GM19035 (cell line): Measurements from ENCODE around the gene IFFO2.
A peak's percentile ranks its signal among the peaks of the same experiment; 100 is the strongest.

Source experiments
- ATAC-seq: cut with Tn5 transposase; IDR thresholded peaks from one replicate; pipeline ENCODE4 v1.9.1; 2021; ENCODE audit not compliant: unreplicated experiment

The IFFO2 gene

DNA sequence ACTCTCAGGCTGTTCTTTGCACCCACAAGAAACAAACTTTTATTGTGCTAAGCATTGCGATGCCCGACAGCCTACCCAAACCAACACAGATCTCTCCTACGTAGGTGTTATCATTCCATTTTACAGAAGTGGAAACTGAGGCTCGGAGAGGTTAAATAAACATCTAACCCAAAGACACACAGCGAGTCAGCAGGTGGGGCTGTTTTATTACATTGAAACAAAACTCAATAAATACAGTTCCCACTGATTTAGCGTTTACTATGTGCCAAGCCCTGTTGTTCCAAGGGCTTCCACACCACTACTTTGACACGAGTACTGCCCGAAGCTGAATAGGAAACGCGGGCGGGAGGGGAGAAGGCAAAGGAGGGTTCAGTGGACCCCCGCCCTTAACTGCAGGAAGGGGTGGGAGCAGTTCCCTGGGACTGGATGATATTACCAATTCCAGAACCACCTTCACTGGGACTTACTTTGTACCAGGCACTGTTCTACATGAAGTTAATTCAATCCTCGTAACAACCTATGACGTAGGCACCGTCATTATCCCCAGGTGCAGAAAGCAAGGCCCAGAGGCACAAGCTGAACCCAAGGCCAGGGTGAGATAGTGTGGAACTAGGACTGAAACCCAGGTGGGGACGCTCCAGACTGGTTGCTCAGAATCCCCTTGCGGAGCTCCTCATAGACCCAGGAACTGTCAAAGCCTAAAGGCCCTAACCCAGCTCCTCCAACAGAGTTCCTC is 34.8 kb downstream of the IFFO2 start:
- no peak for ATAC-seq

- no peak for ATAC-seq
Measured at GRCh38 chr1:18920931-18921330, 35.5 kb downstream of the IFFO2 start.

- ATAC-seq, result no peak
Measured at GRCh38 chr1:18919956-18920355, 36.5 kb downstream of the IFFO2 start.

- ATAC-seq, result no peak
Measured at GRCh38 chr1:18919197-18919905, 37.1 kb downstream of the IFFO2 start.

DNA sequence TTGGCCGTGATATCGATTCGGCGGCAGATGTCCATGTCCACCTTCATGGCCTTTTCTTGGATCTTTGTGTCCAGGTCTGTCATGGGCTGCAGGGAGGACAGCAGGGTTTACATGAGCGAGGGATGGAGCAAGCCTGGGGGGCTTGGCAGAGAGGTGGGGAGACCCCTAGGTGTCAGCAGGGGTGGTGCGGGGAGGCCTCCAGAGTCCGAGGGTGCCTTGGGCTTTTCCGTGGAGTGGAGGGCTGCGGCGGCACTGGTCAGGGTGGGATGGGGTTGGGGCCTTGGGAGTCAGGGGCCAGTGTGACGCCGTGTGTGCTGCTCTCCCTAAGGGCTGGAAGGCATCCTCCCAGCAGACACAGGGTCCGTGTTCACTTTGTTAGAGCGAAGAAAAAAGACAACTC is 38.1 kb downstream of the IFFO2 start:
- ATAC-seq, result no peak

DNA sequence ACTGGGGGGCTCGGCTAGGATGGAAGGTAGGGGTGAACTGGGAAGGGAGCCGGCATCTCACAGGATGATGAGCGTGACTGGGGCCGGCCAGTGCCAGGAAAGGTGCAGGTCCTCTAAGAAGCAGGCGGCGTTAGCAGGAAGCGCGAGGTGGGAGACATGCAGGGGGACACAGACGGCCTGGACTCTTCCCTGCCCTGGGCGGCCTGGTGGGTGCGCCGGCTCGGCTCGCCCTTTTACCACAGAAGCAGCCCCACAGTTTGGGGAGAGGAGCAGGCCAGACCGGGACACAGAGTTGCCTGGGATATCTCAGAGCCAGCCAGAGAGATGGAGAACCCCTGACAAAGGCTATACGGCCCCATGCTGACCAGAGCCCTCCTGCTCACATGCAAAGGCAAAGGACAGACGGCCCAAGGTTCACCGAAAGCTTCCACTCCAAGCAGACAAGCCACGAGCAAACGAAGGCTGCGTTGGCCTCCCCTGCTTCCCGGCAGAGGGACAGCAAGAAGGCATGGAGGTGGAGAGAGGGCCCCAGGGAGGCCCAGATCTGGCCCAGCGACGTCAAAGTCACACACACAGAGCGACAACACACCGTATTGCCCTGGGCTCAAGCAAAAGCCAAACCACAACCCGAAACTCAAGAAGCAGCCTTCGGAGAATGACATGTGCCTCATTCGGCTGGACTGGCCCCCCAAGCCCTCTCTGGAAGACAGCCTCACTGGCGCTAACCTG is 39.2 kb downstream of the IFFO2 start:
- no peak for ATAC-seq

GRCh38 chr1:18915341-18915740 is 41.1 kb downstream of the IFFO2 start:
- no peak for ATAC-seq

DNA sequence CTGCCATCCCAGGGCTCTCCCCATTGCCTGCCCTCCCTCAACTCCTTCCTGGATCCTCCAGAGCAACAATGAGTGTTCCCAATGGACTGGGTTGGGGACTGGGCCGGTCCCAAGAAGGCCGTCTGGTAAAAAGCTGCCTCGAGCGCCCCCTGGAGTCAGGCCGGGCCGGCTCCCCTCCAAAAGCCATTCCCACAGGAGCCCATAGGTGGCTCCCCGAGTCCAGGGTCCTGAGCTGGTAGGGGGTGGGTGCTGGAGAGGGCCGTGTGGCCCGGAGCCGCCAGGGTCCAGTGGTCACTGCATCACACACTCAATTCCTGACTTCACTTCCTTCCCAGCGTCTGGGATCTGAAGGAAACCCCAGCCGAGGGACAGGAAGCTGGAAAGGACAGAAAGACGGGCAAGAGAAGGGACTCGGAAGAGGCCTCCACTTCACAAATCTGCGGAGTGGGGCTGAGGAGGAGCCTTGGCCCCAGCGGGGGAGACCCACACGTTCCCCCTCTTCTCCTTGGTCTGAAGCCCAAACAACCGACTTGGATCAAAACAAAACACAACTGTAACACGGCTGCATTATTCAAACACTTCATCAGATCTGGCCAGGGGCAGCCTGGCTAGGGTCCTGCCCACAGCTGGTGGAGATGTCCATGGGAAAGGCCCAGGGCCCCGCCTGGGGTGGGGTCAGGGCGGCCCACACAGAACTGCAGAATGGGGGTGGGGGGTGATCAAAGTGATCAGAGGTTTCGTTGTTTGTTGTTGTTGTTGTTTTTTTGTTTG is 43.2 kb downstream of the IFFO2 start:
- ATAC-seq, result no peak

GRCh38 chr1:18912550-18912949 is 43.9 kb downstream of the IFFO2 start:
- no peak for ATAC-seq

DNA sequence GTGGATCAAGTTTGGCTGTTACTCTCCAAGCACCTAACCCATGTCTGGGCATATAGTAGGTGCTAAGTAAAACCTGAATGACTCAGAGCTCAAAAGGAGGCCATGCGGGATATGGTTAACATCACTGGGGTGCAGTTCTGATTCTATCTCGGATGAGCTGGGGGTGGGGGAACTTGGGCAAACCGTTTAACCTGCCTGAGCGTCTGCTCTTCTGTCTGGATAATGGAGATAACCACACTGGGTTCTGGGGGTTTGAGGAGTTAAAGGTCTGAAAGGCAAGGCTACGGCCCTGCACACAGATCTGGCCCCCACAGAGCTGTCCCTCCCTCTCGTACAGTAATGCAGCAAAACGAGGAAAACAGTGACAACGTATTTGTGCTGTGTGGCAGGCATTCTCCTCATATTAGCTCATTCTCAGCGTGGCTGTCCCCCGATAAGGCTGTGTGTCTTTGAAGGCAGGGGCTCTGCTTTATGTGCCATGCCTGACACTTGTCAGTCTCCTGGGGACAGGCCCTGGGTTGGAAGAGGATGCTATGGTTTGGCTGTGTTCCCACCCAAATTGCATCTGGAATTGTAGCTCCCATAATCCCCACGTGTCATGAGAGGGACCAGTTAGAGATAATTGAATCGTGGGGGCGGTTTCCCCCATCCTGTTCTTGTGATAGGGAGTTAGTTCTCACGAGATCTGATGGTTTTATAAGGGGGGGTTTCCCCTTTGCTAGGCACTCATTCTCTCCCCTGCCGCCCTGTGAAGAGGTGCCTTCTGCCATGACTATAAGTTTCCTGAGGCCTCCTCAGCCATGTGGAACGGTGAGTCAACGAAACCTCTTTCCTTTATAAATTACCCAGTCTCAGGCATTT is 47.3 kb downstream of the IFFO2 start:
- no peak for ATAC-seq

DNA sequence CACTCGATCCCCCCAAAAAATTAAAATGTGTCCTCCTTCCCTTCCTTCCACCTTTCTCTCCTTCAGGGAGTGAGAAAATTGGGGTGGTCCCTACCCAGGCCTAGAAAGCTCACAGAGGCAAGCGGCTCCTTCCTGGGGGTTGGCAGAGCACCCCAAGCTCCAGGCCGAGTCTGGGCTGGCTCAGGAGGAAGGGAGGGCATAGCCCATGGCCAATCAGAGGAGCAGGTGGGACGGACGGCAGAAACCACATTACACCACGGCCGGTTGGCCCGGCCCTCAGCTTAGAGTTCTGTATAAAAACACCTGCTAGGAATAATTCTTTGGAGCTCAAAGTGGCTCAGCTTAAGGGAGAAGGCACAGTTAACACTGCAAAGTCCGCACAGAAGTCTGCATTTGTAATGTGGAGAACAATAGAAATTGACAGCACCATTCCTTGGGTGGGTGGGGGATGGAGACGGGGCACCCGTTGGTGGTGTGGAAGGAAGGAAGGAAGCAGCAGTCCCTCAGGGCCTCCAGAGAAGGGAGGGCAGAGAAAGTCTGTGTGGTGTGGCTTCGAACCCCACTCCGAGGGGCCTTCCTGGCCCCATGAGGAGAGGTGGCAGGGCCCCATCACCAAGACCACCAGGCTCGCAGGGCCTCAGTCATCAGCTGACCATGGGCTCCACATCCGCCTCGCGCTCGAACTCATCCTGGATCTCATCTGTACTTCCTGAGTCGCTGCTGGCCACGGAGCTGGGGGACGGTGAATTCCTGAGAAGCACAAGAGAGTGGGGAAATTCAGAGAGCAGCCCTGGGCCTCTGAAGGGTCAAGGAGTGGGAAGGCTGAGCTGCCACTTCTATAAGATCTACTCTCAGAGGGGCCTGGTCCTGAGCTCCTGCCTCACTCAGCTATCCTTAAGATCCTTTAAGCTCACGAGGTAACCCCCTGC is 48.3 kb downstream of the IFFO2 start:
- no peak for ATAC-seq

DNA sequence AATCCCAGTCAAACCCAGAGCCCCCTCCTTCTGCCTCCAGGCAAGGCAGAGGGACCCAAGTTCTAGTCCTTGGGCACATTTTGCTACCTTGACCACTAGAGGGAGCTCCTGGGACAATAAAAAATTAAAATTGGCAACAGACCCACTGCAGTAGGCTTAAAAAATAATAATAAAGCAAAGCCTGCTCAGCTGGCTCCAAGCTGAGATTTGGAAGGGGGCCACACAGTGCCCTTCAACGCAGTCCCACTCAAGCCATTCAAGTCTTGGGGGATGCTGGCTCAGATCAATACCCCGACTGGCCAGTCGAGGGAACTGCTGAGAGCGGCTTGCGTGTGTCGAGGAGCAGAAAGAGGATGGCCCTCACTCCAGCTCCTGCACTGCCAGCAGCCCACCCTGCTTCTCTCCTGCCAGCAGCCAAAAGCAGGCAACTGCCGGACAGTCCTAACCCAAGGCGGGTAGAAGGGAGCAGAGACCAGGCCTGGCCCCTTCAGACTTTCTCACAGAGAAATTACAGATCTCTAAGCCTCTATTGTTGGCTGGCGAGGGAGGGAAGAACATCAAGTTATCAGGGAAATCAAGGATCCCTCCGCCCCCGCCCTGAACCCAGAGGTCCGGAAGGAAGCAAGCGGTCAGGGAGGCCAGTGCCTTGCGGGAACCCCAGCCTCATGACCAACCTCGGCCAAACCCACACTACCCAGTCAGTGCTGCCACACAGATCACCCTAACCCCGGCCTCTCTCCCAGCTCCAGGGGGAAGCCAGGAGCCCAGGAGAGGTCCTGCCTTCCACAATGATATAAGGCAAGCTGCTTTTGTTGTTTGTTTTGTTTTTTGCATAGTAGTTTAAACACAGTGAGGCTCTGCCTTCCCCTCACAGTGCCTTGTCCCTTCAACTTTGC is 49.2 kb downstream of the IFFO2 start:
- ATAC-seq, result no peak

DNA sequence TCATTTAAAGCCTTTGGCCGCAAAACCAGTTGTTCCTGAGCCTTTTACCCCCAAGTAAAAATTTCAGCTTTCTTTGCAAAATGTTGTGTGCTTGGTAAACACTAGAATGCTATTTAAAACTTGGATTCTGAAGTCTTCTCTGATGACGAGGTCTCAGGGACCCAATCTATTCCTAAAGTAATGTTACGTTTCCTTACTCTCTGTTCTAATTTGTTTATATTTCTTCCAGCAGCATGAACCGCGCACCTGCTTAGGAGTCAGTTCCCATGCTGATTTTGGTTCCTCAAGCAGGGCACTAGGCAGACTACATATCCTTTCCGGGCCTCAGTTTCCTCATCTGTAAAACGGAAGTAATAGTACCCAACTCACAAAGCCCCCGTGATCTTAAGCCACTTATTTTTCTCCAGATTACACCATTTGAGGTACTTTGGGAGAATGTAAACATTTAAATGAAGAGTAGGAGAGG is 53.2 kb downstream of the IFFO2 start:
- no peak for ATAC-seq

GRCh38 chr1:18902523-18903290 is 53.8 kb downstream of the IFFO2 start, which contains the start of gene ALDH4A1:
Gene ALDH4A1 (minus strand): TSS chr1:18902555. CDS start chr1:18902523, 32 bp downstream.
- peak; percentile 95 for ATAC-seq

DNA sequence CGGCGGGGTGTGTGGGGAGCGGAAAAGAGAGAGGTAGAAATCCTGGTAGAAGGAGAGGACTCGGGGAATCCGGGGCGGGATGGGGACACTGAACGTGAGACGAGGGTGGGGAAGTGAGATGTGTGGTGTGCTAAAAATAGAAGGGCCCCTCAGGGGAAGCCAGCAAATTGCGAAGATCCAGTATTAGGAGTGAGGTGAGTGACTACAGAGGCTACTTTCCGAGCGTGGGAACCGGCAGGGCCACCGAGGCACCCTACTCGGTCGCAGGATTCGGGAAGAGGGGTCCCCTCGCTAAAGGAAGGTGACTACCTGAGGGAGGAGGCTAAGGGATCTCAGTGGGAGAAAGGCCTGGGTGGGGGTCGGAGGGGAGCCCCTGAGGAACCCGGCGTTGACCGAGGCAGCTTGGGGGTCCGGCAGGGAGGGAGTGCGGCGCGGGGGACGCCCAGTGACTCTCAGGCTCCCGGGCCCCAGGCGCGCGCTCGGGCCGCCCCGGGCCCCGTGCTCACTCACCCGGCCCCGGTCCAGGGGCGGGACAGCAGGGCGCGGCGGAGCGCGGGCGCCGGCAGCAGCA is 54.4 kb downstream of the IFFO2 start:
- no peak for ATAC-seq

DNA sequence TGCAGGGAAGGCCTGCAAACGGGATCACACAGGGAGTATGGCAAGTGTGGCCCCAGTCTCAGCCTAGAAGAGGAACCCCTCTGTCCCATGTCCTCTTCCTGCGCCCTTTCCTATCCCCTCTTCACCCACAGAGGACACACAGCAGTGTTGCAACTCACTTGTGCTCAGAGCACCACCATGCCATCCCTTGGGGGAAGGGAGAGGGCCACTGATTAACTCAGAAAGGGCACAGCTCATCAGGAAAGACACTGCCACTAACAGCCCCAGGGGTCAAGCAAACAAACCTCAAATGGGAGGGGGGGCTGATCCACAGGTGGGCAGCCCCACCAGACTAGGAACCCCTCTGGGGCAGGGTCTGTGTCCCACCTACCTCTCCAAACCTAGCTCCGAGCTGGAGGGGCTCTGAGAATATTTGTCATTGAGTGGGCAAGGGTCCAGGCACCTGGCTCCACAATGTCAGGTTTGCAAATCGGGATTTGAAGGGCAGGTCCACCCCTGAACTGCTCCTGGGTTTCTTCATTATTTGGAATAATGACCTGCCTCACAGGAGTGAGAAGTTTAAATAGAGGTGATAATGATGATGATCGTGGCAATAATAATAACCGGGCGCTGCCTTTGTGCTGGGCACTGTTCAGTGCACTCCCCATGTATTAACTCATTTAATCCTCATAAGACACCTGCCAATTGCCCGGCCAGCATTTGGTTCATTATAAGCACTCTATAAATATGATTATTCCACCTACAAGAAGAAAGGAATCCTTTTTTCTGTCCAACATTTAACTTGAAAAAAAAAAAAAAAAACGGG is 55.1 kb downstream of the IFFO2 start:
- ATAC-seq, result no peak
